ENCODE results near the gene UPB1.

DNA sequence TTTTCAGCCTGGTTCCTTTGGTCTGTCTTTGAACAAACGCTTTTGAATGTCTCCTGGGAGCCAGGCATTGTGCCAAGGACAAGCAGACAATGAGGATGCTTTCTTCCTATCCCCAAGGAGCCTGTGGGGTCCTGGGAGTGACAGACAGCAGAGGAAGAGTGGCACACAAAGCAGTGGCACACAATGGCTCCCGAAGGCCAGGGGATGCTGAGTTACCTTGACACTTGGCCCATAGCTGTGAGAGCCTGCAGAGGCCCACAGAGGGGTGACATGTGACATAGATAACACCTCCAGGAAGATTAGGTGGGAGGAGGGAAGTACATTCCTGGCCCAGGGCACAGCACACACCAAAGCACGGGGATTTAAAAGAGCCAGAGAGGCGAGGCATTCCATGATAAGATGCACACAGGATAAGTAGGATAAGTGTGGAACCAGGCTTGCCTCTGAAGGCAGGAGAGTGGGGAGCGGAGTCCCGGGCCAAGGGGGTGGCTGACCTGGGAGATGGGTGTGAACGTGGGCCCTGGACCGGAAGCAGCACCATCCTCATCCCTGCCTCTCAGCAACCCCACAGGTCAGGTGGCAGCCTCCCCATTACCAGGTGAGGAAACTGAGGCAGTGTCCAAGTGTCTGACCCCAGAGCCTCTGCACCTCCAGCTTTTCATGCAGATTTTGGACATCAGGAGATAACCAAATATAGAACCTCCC lies 6.3 kb downstream of the UPB1 start:
- TF ChIP-seq, protein P1, sequence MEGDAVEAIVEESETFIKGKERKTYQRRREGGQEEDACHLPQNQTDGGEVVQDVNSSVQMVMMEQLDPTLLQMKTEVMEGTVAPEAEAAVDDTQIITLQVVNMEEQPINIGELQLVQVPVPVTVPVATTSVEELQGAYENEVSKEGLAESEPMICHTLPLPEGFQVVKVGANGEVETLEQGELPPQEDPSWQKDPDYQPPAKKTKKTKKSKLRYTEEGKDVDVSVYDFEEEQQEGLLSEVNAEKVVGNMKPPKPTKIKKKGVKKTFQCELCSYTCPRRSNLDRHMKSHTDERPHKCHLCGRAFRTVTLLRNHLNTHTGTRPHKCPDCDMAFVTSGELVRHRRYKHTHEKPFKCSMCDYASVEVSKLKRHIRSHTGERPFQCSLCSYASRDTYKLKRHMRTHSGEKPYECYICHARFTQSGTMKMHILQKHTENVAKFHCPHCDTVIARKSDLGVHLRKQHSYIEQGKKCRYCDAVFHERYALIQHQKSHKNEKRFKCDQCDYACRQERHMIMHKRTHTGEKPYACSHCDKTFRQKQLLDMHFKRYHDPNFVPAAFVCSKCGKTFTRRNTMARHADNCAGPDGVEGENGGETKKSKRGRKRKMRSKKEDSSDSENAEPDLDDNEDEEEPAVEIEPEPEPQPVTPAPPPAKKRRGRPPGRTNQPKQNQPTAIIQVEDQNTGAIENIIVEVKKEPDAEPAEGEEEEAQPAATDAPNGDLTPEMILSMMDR (IDR thresholded peaks at IDR 0.05; ENCODE audit: low read depth, low read length, missing input control) = no peak
- TF ChIP-seq, protein P2, sequence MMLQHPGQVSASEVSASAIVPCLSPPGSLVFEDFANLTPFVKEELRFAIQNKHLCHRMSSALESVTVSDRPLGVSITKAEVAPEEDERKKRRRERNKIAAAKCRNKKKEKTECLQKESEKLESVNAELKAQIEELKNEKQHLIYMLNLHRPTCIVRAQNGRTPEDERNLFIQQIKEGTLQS (IDR thresholded peaks at IDR 0.05) = no peak
- TF ChIP-seq GABPA (IDR thresholded peaks at IDR 0.05 in 1 of 2, conservative IDR thresholded peaks at IDR 0.05 in 1 of 2) (no peak), SP1 (IDR thresholded peaks at IDR 0.05) (no peak), NR2F2 (IDR thresholded peaks at IDR 0.05) (no peak), JUND (IDR thresholded peaks at IDR 0.05) (no peak)
- TF ChIP-seq, protein P3, sequence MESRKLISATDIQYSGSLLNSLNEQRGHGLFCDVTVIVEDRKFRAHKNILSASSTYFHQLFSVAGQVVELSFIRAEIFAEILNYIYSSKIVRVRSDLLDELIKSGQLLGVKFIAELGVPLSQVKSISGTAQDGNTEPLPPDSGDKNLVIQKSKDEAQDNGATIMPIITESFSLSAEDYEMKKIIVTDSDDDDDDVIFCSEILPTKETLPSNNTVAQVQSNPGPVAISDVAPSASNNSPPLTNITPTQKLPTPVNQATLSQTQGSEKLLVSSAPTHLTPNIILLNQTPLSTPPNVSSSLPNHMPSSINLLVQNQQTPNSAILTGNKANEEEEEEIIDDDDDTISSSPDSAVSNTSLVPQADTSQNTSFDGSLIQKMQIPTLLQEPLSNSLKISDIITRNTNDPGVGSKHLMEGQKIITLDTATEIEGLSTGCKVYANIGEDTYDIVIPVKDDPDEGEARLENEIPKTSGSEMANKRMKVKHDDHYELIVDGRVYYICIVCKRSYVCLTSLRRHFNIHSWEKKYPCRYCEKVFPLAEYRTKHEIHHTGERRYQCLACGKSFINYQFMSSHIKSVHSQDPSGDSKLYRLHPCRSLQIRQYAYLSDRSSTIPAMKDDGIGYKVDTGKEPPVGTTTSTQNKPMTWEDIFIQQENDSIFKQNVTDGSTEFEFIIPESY (IDR thresholded peaks at IDR 0.05) = no peak
- TF ChIP-seq, protein P4, sequence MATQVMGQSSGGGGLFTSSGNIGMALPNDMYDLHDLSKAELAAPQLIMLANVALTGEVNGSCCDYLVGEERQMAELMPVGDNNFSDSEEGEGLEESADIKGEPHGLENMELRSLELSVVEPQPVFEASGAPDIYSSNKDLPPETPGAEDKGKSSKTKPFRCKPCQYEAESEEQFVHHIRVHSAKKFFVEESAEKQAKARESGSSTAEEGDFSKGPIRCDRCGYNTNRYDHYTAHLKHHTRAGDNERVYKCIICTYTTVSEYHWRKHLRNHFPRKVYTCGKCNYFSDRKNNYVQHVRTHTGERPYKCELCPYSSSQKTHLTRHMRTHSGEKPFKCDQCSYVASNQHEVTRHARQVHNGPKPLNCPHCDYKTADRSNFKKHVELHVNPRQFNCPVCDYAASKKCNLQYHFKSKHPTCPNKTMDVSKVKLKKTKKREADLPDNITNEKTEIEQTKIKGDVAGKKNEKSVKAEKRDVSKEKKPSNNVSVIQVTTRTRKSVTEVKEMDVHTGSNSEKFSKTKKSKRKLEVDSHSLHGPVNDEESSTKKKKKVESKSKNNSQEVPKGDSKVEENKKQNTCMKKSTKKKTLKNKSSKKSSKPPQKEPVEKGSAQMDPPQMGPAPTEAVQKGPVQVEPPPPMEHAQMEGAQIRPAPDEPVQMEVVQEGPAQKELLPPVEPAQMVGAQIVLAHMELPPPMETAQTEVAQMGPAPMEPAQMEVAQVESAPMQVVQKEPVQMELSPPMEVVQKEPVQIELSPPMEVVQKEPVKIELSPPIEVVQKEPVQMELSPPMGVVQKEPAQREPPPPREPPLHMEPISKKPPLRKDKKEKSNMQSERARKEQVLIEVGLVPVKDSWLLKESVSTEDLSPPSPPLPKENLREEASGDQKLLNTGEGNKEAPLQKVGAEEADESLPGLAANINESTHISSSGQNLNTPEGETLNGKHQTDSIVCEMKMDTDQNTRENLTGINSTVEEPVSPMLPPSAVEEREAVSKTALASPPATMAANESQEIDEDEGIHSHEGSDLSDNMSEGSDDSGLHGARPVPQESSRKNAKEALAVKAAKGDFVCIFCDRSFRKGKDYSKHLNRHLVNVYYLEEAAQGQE (IDR thresholded peaks at IDR 0.05) = no peak

Measured in liver (tissue), 3 donors.